A549 (cell line): ENCODE data around the gene AMFR. TPM values are rescaled to one million over a fixed set of nuclear protein-coding genes. Genes with fewer than 3 reads are reported as not detected.

Experiments used
- ATAC-seq, 2 experiments: fragments of 200-7000 bp in 1 of 2; fragments of >200 bp in 1 of 2; cut with Nextera tagmentation in 1 of 2; cut with Tn5 transposase in 1 of 2; 3 replicates each; pipeline versions ENCODE4 v1.8.0 to v1.9.1; 2018 to 2020; ENCODE audit warnings: mild to moderate bottlenecking in 1 of 2, moderate library complexity in 1 of 2
- CTCF ChIA-PET: fragments of 300-600 bp; sonication (Branson Sonifier 250); formaldehyde crosslinking; extraction: SDS; loops from one replicate; lab custom pipeline; 2021; ENCODE audit warnings: antibody characterized with exemption, inconsistent platforms; lab: Yijun Ruan, JAX
- POLR2A ChIA-PET: fragments of 350-600 bp; formaldehyde crosslinking; extraction: SDS; loops from one replicate; lab custom pipeline; 2021; ENCODE audit warnings: antibody characterized with exemption, inconsistent platforms; lab: Yijun Ruan, JAX
- DNase-seq, 2 experiments: peaks; one replicate each; pipeline versions ENCODE4 v3.0.0 to v3.0.0-alpha.2; 2011 to 2016; ENCODE audit warnings: low read depth in 1 of 2, low spot score in 1 of 2
- FAIRE-seq: peaks from 2 replicates; lab custom pipeline; 2011; peaks lifted over from hg19 to GRCh38; lab: Jason Lieb, UNC
- H3K27ac ChIP-seq, 2 experiments: fragments of >200 bp; sonication (Bioruptor Twin); formaldehyde crosslinking; 3 replicates each; pipeline ENCODE4 v1.5.1; 2016 to 2017
- H3K4me1 ChIP-seq: fragments of >200 bp; sonication (Bioruptor Twin); formaldehyde crosslinking; 3 replicates; pipeline ENCODE4 v1.6.1; 2016
- H3K4me2 ChIP-seq: fragments of >200 bp; sonication (Bioruptor Twin); formaldehyde crosslinking; 3 replicates; pipeline ENCODE4 v1.6.1; 2016
- H3K4me3 ChIP-seq: fragments of >200 bp; sonication (Bioruptor Twin); formaldehyde crosslinking; 3 replicates; pipeline ENCODE4 v1.5.1; 2016
- H3K9me3 ChIP-seq: fragments of >200 bp; sonication (Bioruptor Twin); formaldehyde crosslinking; 3 replicates; pipeline ENCODE4 v1.6.1; 2016
- CBX2 ChIP-seq: fragments of 200-600 bp; sonication (generic); IDR thresholded peaks from 2 replicates; pipeline ENCODE4 v1.6.1; 2016; ENCODE audit warnings: low read depth, mild to moderate bottlenecking, borderline replicate concordance
- CEBPB ChIP-seq, 2 experiments: fragments of >200 bp in 1 of 2; sonication (Bioruptor Twin) in 1 of 2; formaldehyde crosslinking in 1 of 2; IDR thresholded peaks; 2 replicates each; pipeline ENCODE4 v1.6.1; 2012 to 2016
- EHMT2 ChIP-seq: fragments of 200-600 bp; sonication (generic); IDR thresholded peaks from 2 replicates; pipeline ENCODE4 v1.6.1; 2016; ENCODE audit warnings: antibody characterized with exemption, low read depth, mild to moderate bottlenecking, moderate library complexity
- ELK1 ChIP-seq: fragments of 150-350 bp; IDR thresholded peaks from 2 replicates; pipeline ENCODE4 v1.6.1; 2014; ENCODE audit warnings: low read depth, mild to moderate bottlenecking, low read length
- FOSB ChIP-seq: fragments of 250-450 bp; sonication (Bioruptor Pico); IDR thresholded peaks from 2 replicates; pipeline ENCODE4 v1.5.0; 2020; ENCODE audit warnings: mild to moderate bottlenecking, moderate library complexity
- FOXS1 ChIP-seq: fragments of 250-450 bp; sonication (Bioruptor Pico); IDR thresholded peaks from 2 replicates; pipeline ENCODE4 v1.5.0; 2020; ENCODE audit warnings: mild to moderate bottlenecking, moderate library complexity
- HES2 ChIP-seq: fragments of >200 bp; sonication (Bioruptor Twin); formaldehyde crosslinking; IDR thresholded peaks from 2 replicates; pipeline ENCODE4 v1.6.1; 2016
- HEYL ChIP-seq: fragments of 250-450 bp; sonication (Bioruptor Pico); IDR thresholded peaks from 2 replicates; pipeline ENCODE4 v1.8.0; 2021; ENCODE audit warnings: mild to moderate bottlenecking, moderate library complexity
- HOXA7 ChIP-seq: fragments of 250-450 bp; sonication (Bioruptor Pico); IDR thresholded peaks from 2 replicates; pipeline ENCODE4 v1.5.0; 2020; ENCODE audit warnings: mild to moderate bottlenecking, moderate library complexity
- JUNB ChIP-seq: fragments of >200 bp; sonication (Bioruptor Twin); formaldehyde crosslinking; IDR thresholded peaks from 2 replicates; pipeline ENCODE4 v1.6.1; 2016
- MYC ChIP-seq: IDR thresholded peaks from 2 replicates; pipeline ENCODE4 v1.6.1; 2012; ENCODE audit warnings: mild to moderate bottlenecking, inconsistent platforms, low read length, improper control_type of control experiment, borderline replicate concordance
- NR3C1 ChIP-seq: fragments of >200 bp; sonication (Bioruptor Twin); formaldehyde crosslinking; IDR thresholded peaks from 3 replicates; pipeline ENCODE4 v1.6.1; 2017
- POLR2A ChIP-seq: IDR thresholded peaks from 2 replicates; pipeline ENCODE4 v1.6.1; 2012; ENCODE audit warnings: mild to moderate bottlenecking, low read length
- RAD21 ChIP-seq, 2 experiments: fragments of >200 bp in 1 of 2; sonication (Bioruptor Twin) in 1 of 2; formaldehyde crosslinking in 1 of 2; IDR thresholded peaks in 1 of 2; conservative IDR thresholded peaks in 1 of 2; 2 replicates in 1 of 2; 3 replicates in 1 of 2; pipeline ENCODE4 v1.6.1; 2012 to 2018; ENCODE audit warnings: inconsistent platforms in 1 of 2
- RARB ChIP-seq: fragments of 250-450 bp; sonication (Bioruptor Pico); IDR thresholded peaks from 2 replicates; pipeline ENCODE4 v1.8.0; 2021; ENCODE audit warnings: mild to moderate bottlenecking, moderate library complexity
- RCOR1 ChIP-seq: fragments of 150-350 bp; IDR thresholded peaks from 2 replicates; pipeline ENCODE4 v1.6.1; 2014; ENCODE audit warnings: antibody characterized with exemption, low read length, low read depth
- REST ChIP-seq: fragments of 200-600 bp; sonication (generic); IDR thresholded peaks from 2 replicates; pipeline ENCODE4 v1.6.1; 2016; ENCODE audit warnings: antibody characterized with exemption, mild to moderate bottlenecking, moderate library complexity
- SMC3 ChIP-seq: fragments of >200 bp; sonication (Bioruptor Twin); formaldehyde crosslinking; IDR thresholded peaks from 3 replicates; pipeline ENCODE4 v1.6.1; 2018; ENCODE audit warnings: inconsistent platforms
- SREBF2 ChIP-seq: fragments of 450-650 bp; IDR thresholded peaks from 2 replicates; pipeline ENCODE4 v1.6.1; 2014; ENCODE audit warnings: mild to moderate bottlenecking, moderate library complexity
- ZC3H11A ChIP-seq: fragments of 450-650 bp; IDR thresholded peaks from 2 replicates; pipeline ENCODE4 v1.6.1; 2014; ENCODE audit warnings: antibody characterized with exemption, mild to moderate bottlenecking
- ZNF302 ChIP-seq: fragments of 250-450 bp; sonication (Bioruptor Pico); IDR thresholded peaks from 2 replicates; pipeline ENCODE4 v1.9.0; 2021; ENCODE audit warnings: inconsistent platforms, mild to moderate bottlenecking, moderate library complexity
- ZSCAN20 ChIP-seq: fragments of 250-450 bp; sonication (Bioruptor Pico); IDR thresholded peaks from 2 replicates; pipeline ENCODE4 v1.8.0; 2022; ENCODE audit warnings: mild to moderate bottlenecking, moderate library complexity
- WGBS: methylation state at CpG from one replicate; pipeline ENCODE4 v1.1.6; 2017; ENCODE audit errors: missing lambda C conversion rate; 5-methylcytosine and 5-hydroxymethylcytosine counted together
- polyA plus RNA-seq, 4 experiments: library from polyadenylated mRNA; depleted of rRNA in 3 of 4; stranded (reverse); fragments of >200 nt; fragmentation: RNase III in 1 of 4; extraction: RNeasy Plus Mini Kit Qiagen cat#74134 plus additional on column Dnase treatment in 1 of 4; gene quantifications; 2 replicates in 3 of 4; 3 replicates in 1 of 4; pipeline ENCODE4 v1.2.3, GENCODE V29; 2011 to 2017

AMFR gene
- polyA plus RNA-seq, 2 of the 4 experiments (the other 2 are of a cell fraction), result 68.9 to 88.5 TPM

GRCh38 chr16:56319376-56319775 is 106.0 kb downstream of the AMFR start:
- ATAC-seq, result no peak

GRCh38 chr16:56318827-56319140 is 106.6 kb downstream of the AMFR start:
- FAIRE-seq, result no peak
- Histone ChIP-seq H3K9me3 (no peaks in the 10 kb centered on the region), H3K4me1 (0 out of 3 replicates have a peak, but pooled peaks cover 3% of the 10 kb centered on the region)
- WGBS, result 5% methylated on average over 1 of the region's 1 CpG
- no peak for ATAC-seq
- DNase-seq, result no peak
- TF ChIP-seq SMC3 (no peak), ZSCAN20 (CRISPR knock-in tag) (no peak), ZNF302 (CRISPR knock-in tag) (no peak), RCOR1 (no peak), JUNB (no peak), REST (no peak), HOXA7 (CRISPR knock-in tag) (no peak), POLR2A (no peak), CEBPB (IDR thresholded peaks at IDR 0.05) (no peak), MYC (no peak), HES2 (no peak), EHMT2 (no peak), ZC3H11A (no peak), FOSB (CRISPR knock-in tag) (no peak), SREBF2 (no peak), RARB (CRISPR knock-in tag) (no peak), FOXS1 (CRISPR knock-in tag) (no peak), ELK1 (no peak)
- TF ChIP-seq, all 56 proteins: peak for 0
- Histone ChIP-seq H3K4me2 (no peak overlapping the region), H3K4me3 (no peak overlapping the region), H3K27ac (no peak overlapping the region)
- CTCF ChIA-PET, result interaction anchor here (0.6 to 7.3 kb wide), 49 partner anchors 11 to 947 kb away, joined by 3 to 109 read pairs (median 4); no protein-coding TSS in a partner anchor
- POLR2A ChIA-PET, result no interaction called here

More at GRCh38 chr16:56319376-56319775, 106.0 kb downstream of the AMFR start:
- POLR2A ChIA-PET, result no interaction called here
- no peaks in the 10 kb centered on the region for H3K9me3 ChIP-seq
- TF ChIP-seq HEYL, result no peak
- TF ChIP-seq ZC3H11A, result no peak
- no peak for TF ChIP-seq RAD21 (conservative IDR thresholded peaks at IDR 0.05 in 1 of 2, IDR thresholded peaks at IDR 0.05 in 1 of 2)
- TF ChIP-seq FOSB (CRISPR knock-in tag), result no peak
- no peak for TF ChIP-seq NR3C1
- no peak for TF ChIP-seq CBX2
- TF ChIP-seq, all 56 proteins: peak for 0
- no peak overlapping the region for H3K4me3 ChIP-seq
- FAIRE-seq, result no peak
- 0 out of 3 replicates have a peak, but pooled peaks cover 3% of the 10 kb centered on the region for H3K4me1 ChIP-seq
- 74% methylated on average over 3 of the region's 6 CpGs for WGBS
- no peak overlapping the region for H3K27ac ChIP-seq
- no peak overlapping the region for H3K4me2 ChIP-seq
- no peak for DNase-seq
- CTCF ChIA-PET, result interaction anchor here (0.8 to 7.3 kb wide), 22 partner anchors 11 to 948 kb away, joined by 3 to 109 read pairs (median 6); no protein-coding TSS in a partner anchor
